ENCODE measurements around the gene MIER3. TPM values are rescaled to one million over a fixed set of nuclear protein-coding genes. Genes with fewer than 3 reads are reported as not detected.

Gene MIER3
- total RNA-seq, 4 donors from 2014 or later = 14.4 to 44.5 (median 23.6) TPM

GRCh38 chr5:56938858-56939257, 13.1 kb downstream of the MIER3 start:
- Histone ChIP-seq H3K36me3 (peaks cover 10 to 98% of the 10 kb centered on the region in 2 donors), H3K9me3 (no peaks in the 10 kb centered on the region), H3K4me3 (no peak overlapping the region), H3K4me1 (no peaks in the 10 kb centered on the region), H3K27ac (no peak overlapping the region), H3K27me3 (no peaks in the 10 kb centered on the region)
- no peak for ATAC-seq
- WGBS, 2 donors (ENCODE audit: low coverage in 1 of 2) = 71 to 82% methylated on average over 1 of the region's 1 CpG
- TF ChIP-seq POLR2A (IDR thresholded peaks at IDR 0.05) (no peak), EP300 (IDR thresholded peaks at IDR 0.05) (no peak), POLR2AphosphoS5 (IDR thresholded peaks at IDR 0.05) (no peak)
- TF ChIP-seq, protein P1, sequence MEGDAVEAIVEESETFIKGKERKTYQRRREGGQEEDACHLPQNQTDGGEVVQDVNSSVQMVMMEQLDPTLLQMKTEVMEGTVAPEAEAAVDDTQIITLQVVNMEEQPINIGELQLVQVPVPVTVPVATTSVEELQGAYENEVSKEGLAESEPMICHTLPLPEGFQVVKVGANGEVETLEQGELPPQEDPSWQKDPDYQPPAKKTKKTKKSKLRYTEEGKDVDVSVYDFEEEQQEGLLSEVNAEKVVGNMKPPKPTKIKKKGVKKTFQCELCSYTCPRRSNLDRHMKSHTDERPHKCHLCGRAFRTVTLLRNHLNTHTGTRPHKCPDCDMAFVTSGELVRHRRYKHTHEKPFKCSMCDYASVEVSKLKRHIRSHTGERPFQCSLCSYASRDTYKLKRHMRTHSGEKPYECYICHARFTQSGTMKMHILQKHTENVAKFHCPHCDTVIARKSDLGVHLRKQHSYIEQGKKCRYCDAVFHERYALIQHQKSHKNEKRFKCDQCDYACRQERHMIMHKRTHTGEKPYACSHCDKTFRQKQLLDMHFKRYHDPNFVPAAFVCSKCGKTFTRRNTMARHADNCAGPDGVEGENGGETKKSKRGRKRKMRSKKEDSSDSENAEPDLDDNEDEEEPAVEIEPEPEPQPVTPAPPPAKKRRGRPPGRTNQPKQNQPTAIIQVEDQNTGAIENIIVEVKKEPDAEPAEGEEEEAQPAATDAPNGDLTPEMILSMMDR (IDR thresholded peaks at IDR 0.05) = no peak

GRCh38 chr5:56934325-56934724, 17.6 kb downstream of the MIER3 start:
- H3K27ac ChIP-seq = no peak overlapping the region
- no peaks in the 10 kb centered on the region for H3K27me3 ChIP-seq
- TF ChIP-seq, protein P1 (IDR thresholded peaks at IDR 0.05) = no peak
- TF ChIP-seq EP300 (IDR thresholded peaks at IDR 0.05) = no peak
- TF ChIP-seq POLR2A (IDR thresholded peaks at IDR 0.05) = no peak
- no peak for TF ChIP-seq POLR2AphosphoS5 (IDR thresholded peaks at IDR 0.05)
- no peak overlapping the region for H3K4me3 ChIP-seq
- H3K4me1 ChIP-seq = no peaks in the 10 kb centered on the region
- 78% methylated on average over 1 of the region's 1 CpG; no CpG with 5 or more reads in 1 of the 2 donors for WGBS, 2 donors (ENCODE audit: low coverage in 1 of 2)
- no peak for ATAC-seq
- no peaks in the 10 kb centered on the region for H3K9me3 ChIP-seq
- H3K36me3 ChIP-seq = peaks cover 15 to 93% of the 10 kb centered on the region in 2 donors

GRCh38 chr5:56922922-56923321, 29.0 kb downstream of the MIER3 start:
- H3K36me3 ChIP-seq = peaks cover 8 to 69% of the 10 kb centered on the region in 2 donors
- 98 to 100% methylated on average over 3 to 6 of the region's 6 CpGs for WGBS, 2 donors (ENCODE audit: low coverage in 1 of 2)
- TF ChIP-seq POLR2AphosphoS5 (IDR thresholded peaks at IDR 0.05) (no peak), POLR2A (IDR thresholded peaks at IDR 0.05) (no peak), EP300 (IDR thresholded peaks at IDR 0.05) (no peak)
- TF ChIP-seq, protein P1 (IDR thresholded peaks at IDR 0.05) = no peak
- peaks cover 0 to 7% (median 0%) of the 10 kb centered on the region in 3 donors for H3K4me1 ChIP-seq
- H3K27me3 ChIP-seq = no peaks in the 10 kb centered on the region
- no peak for ATAC-seq
- H3K27ac ChIP-seq = no peak overlapping the region
- no peaks in the 10 kb centered on the region for H3K9me3 ChIP-seq
- no peak overlapping the region for H3K4me3 ChIP-seq

DNA sequence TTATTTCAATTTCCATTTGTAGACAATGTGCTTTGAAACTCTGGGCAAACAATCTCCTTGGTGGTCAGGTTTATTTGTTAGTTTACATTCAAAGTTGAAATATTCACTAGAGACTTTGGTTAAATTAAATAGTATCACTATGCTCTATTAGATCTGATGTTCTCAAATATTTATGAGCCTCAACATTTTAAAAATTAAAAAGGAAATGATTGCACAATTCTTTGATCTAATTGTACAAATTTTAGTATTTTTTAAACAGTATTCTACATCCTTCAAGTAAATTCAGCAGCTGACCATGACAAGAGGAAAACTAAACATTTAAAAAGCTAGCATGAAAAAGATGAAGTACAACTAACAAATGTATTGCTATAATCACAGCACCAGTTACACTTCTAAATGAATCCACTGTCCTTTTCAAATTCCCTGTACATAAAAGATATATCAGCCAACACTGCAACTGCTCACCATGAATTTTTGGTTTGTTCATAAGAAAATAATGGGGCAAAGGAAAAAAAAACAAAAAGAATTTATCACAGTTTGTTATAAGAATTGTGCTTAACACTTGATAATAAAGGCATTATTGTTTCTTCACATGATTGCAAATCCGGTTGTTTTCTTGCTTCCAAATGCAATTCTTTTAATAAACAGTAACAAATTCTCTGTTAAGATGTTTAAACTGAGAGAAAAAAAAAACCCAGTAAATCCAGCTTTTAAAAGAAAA, 31.8 kb downstream of the MIER3 start:
- no peak for ATAC-seq
- Histone ChIP-seq H3K4me1 (peaks cover 0 to 7% (median 0%) of the 10 kb centered on the region in 3 donors), H3K36me3 (peaks cover 8 to 42% of the 10 kb centered on the region in 2 donors), H3K27me3 (no peaks in the 10 kb centered on the region), H3K9me3 (no peaks in the 10 kb centered on the region), H3K4me3 (no peak overlapping the region), H3K27ac (no peak overlapping the region)
- WGBS, 2 donors (ENCODE audit: low coverage in 1 of 2) = 69 to 75% methylated on average over 1 of the region's 1 CpG
- no peak for TF ChIP-seq EP300 (IDR thresholded peaks at IDR 0.05)
- TF ChIP-seq, protein P1 (IDR thresholded peaks at IDR 0.05) = no peak
- TF ChIP-seq POLR2AphosphoS5 (IDR thresholded peaks at IDR 0.05) = no peak
- no peak for TF ChIP-seq POLR2A (IDR thresholded peaks at IDR 0.05)

GRCh38 chr5:56918054-56918453, 33.9 kb downstream of the MIER3 start:
- Histone ChIP-seq H3K27ac (no peak overlapping the region), H3K4me1 (peaks cover 0 to 7% (median 0%) of the 10 kb centered on the region in 3 donors), H3K36me3 (peaks cover 3 to 21% of the 10 kb centered on the region in 2 donors), H3K4me3 (no peak overlapping the region), H3K27me3 (no peaks in the 10 kb centered on the region), H3K9me3 (no peaks in the 10 kb centered on the region)
- 63 to 71% methylated on average over 1 to 2 of the region's 2 CpGs for WGBS, 2 donors (ENCODE audit: low coverage in 1 of 2)
- TF ChIP-seq EP300 (IDR thresholded peaks at IDR 0.05) (no peak), POLR2A (IDR thresholded peaks at IDR 0.05) (no peak), POLR2AphosphoS5 (IDR thresholded peaks at IDR 0.05) (no peak)
- TF ChIP-seq, protein P1 (IDR thresholded peaks at IDR 0.05) = no peak
- no peak for ATAC-seq

All from gastroesophageal sphincter (tissue), 4 donors.